OCI-LY3 (cell line): ENCODE measurements around the gene CCDC157.

Experiments used
- EZH2phosphoT487 ChIP-seq: fragments of 200-600 bp; shearing (Covaris generic); IDR thresholded peaks from 2 replicates; pipeline ENCODE4 v1.6.1; 2018; ENCODE audit warnings: antibody characterized with exemption, mixed run types, low read depth
- TF ChIP-seq, protein P1 (sequence below): fragments of 200-600, 300-600 bp; sonication (generic); IDR thresholded peaks from 2 replicates; pipeline ENCODE4 v1.5.1; 2014; ENCODE audit warnings: antibody characterized with exemption, low read length, low read depth

DNA sequence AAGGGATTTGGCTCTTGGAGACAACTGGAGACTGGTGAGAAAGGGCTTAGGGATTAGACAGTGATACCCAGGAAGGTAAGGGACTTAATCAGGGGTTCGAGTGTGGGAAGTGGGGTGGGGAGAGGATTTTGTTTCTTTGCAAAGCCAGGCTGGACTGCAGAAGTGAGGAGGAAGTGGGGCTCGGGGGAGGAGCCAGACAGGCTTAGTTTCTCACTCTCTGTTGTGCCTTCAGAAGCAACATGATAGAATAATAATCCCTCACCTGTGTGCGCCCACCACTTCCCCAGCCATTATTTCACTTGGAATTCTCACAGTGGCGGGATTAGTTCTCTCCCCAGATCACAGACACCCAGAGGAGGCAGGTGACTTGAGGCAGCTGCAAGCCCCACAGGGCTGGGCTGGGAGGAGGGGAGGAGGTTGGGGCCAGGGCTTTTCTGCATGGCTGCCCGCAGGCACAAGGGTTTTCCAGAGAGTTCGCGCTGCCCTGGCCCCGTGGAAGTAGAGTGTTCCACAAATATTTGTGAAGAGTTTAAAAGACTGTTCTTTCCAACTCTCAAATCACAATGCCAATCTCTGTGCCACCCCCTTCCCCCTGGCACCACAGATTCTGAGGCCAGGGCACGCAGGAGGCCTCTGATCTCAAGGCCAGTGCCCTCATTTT lies 36.0 kb downstream of the CCDC157 start:
- TF ChIP-seq, protein P1, sequence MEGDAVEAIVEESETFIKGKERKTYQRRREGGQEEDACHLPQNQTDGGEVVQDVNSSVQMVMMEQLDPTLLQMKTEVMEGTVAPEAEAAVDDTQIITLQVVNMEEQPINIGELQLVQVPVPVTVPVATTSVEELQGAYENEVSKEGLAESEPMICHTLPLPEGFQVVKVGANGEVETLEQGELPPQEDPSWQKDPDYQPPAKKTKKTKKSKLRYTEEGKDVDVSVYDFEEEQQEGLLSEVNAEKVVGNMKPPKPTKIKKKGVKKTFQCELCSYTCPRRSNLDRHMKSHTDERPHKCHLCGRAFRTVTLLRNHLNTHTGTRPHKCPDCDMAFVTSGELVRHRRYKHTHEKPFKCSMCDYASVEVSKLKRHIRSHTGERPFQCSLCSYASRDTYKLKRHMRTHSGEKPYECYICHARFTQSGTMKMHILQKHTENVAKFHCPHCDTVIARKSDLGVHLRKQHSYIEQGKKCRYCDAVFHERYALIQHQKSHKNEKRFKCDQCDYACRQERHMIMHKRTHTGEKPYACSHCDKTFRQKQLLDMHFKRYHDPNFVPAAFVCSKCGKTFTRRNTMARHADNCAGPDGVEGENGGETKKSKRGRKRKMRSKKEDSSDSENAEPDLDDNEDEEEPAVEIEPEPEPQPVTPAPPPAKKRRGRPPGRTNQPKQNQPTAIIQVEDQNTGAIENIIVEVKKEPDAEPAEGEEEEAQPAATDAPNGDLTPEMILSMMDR: no peak
- TF ChIP-seq EZH2phosphoT487: no peak
